CD4-positive, alpha-beta T cell treated with Interferon alpha-2 for 1 hour (primary cell): Measurements from ENCODE around the gene ANKRD13C.
A peak's percentile ranks its signal among the peaks of the same experiment; 100 is the strongest.
"Not testable (repeated sequence)": the region's sequence is repeated elsewhere in the genome, so short reads cannot be mapped to it uniquely, and the experiment has no call there.

Experiments used
- DNase-seq, 2 donors: peaks; one replicate each; pipeline ENCODE4 v3.0.0-alpha.2; 2020 to 2022

Gene ANKRD13C

GRCh38 chr1:70355920-70356319 is 1.4 kb upstream of the ANKRD13C start:
- no peak for DNase-seq

DNA sequence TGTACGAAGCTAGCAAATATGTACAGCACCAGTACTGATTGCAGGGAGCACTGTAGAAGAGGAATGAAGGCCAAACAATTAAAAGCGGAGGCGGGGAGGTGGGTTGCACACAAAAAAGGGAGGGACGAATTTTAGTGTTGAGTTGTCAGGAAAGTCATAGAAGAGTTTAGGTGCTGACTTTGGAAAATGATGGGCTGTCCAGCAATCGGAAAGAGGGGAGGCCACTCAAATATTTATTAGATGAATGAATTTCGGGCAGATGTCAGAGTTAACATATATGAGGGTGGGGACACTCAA is 537 bp upstream of the ANKRD13C start:
- DNase-seq = no peak

GRCh38 chr1:70353601-70354331 is 756 bp downstream of the ANKRD13C start:
- peak in 1 of 2 donors; percentile 29 for DNase-seq

GRCh38 chr1:70353044-70353443 is 1.5 kb downstream of the ANKRD13C start:
- DNase-seq = no peak

DNA sequence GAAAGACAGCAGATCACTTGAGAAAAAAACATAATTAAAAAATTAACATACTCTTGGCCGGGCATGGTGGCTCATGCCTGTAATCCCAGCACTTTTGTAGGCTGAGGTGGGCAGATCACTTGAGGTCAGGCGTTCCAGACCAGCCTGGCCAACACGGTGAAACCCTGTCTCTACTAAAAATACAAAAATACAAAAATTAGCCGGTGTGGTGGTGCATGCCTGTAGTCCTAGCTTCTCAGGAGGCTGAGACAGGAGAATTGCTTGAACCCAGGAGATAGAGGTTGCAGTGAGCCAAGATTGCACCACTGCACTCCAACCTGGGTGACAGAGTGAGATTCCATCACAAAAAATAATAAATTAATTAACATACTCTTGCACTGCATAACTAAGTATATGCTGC is 4.7 kb downstream of the ANKRD13C start:
- not testable (repeated sequence) for DNase-seq

DNA sequence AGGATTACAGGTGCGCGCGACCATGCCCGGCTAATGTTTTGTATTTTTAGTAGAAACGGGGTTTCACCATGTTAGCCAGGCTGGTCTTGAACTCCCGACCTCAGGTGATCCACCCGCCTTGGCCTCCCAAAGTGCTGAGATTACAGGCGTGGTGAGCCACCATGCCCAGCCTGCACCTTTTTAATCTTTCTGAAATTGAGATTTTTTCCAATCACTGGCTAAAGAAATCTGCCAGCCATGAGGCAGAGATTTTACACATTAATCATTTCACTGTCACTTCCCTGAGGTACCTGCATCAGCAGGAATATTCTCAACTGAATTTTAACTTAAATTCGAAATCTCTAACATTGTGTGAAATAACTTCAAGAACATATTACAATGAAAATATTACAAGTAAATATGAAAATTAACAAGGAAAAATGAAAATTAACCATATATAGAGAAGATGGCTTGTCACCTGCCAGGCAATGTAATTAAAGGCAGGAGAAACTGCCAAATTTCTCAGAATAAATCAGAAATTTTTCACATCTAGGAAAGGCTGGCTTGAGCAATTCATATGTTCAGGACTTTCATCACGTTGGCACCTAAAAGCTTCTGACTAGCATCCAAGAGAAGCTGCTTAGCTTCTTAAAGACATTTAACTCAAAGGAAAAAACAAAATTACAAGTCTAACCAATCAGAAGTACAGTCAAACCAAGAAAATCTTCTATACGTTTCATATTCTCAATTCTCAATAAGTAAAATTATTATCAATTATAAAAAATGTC is 5.9 kb downstream of the ANKRD13C start:
- no peak for DNase-seq

DNA sequence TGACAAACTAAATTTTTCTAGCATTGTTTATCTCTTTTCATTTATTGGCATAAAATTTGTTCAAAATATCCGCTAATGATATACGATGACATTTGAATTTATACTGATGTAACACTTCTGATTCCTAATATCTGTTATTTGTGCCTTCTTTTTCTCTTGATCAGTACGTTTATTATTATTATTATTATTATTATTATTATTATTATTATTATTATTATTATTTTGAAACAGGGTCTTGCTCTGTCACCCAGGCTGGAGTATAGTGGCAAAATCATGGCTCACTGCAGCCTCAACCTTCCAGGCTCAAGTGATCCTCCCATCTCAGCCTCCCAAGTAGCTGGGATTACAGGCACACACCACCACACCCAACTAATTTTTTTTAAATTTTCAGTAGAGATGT is 14.9 kb downstream of the ANKRD13C start:
- DNase-seq = not testable (repeated sequence)

GRCh38 chr1:70336050-70336449 is 18.5 kb downstream of the ANKRD13C start:
- no peak for DNase-seq

DNA sequence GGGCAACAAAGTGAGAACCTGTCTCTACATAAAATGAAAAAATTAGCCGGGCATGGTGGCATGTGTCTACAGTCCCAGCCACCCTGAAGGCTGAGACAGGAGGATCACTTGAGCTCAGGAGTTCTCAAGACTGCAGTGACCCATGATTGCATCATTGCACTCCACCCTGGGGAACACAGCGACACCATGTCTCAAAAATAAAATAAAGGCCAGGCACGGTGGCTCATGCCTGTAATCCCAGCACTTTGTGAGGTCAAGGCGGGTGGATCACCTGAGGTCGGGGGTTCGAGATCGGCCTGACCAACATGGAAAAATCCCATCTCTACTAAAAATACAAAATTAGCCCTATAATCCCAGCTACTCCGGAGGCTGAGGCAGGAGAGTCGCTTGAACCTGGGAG is 20.1 kb downstream of the ANKRD13C start:
- DNase-seq = no peak

- no peak for DNase-seq
These were observed 21.3 kb downstream of the ANKRD13C start for GRCh38 chr1:70333245-70333644.

- DNase-seq = no peak
These were observed 22.6 kb downstream of the ANKRD13C start for GRCh38 chr1:70331962-70332361.

DNA sequence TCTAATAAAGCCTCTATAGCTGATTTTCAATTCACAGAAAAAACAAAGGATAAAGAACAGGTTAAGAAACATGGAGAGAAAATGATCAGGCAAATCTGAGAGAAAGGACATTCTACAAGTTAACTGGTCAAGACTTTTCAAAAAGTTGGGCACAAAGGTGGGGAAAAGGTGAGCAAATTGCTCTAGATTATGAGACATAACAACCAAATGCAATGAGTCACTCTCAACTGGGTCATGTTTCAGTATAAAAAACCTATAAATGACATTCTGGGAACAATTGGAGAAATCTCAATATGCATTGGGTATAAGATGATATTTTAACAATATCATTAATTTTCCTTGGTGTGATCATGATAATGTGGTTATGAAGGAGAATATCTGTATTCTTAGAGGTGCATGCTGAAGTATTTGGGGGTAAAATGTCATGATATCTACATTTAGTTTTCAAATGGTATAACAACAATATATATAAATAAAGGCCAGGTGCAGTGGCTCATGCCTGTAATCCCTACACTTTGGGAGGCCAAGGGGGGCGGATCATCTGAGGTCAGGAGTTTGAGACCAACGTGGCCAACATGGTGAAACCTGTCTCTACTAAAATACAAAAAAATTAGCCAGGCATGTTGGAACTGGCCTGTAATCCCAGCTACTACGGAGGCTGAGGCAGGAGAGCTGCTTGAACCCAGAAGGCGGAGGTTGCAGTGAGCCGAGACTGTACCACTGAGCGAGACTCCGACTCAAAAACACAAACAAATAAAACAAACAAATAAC is 27.0 kb downstream of the ANKRD13C start:
- no peak for DNase-seq

GRCh38 chr1:70324683-70325082 is 29.8 kb downstream of the ANKRD13C start:
- DNase-seq = no peak

DNA sequence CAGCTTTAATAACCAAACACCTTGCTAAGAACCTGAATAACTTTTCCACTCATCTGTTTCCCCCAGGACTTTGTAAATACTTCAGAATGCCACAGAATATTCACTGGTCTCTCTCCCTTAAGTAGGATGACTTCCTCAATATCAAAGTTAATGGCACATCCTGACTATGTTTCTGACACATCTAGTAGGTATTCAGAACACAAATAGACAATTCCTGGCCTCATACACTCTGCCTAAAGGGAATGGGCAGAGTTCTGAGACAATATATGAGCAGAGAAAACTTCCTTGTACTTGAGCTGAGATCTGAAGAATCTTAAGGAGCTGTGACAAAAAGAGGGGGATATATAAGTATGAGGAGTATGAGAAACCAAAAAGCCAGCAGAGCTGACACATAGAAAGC is 34.8 kb downstream of the ANKRD13C start:
- DNase-seq = no peak

DNA sequence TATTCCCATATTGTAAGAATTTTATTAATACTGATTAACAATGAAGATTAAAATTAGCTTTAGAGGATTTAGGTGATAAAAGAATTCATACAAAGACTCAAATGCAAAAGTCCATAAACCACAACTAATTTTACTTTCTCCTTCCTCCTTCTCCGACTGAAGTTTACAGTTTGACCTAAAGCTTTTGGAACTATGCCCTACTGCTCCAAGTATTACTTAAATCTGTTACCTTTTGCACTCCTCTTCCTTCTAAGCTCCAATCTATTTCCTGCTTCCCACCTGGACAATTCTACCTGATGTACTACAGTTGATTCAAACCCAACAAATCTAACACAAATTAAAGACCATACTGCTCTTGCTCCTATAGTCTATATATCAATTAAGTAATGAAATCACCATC is 36.3 kb downstream of the ANKRD13C start:
- no peak for DNase-seq

DNA sequence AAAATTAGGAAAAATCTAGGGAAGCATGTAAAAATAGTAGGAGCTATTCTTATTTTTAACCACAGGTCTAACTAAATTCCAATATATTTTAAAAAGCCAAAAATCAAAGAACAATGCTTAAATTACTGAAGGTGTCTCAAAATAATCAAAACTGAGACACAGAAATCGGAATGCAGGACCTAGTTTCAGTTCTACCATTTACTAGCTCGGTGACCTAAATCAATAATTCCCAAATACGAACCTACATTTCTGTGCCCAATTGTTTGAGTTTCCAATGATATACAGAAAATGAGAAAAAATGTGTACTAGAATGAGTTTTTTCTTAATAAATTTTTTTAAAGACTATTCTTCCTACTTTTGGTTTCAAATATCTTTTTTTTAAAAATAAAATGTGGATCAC is 37.4 kb downstream of the ANKRD13C start:
- DNase-seq = no peak

- DNase-seq = no peak
These were observed 38.7 kb downstream of the ANKRD13C start for GRCh38 chr1:70315782-70316181.

DNA sequence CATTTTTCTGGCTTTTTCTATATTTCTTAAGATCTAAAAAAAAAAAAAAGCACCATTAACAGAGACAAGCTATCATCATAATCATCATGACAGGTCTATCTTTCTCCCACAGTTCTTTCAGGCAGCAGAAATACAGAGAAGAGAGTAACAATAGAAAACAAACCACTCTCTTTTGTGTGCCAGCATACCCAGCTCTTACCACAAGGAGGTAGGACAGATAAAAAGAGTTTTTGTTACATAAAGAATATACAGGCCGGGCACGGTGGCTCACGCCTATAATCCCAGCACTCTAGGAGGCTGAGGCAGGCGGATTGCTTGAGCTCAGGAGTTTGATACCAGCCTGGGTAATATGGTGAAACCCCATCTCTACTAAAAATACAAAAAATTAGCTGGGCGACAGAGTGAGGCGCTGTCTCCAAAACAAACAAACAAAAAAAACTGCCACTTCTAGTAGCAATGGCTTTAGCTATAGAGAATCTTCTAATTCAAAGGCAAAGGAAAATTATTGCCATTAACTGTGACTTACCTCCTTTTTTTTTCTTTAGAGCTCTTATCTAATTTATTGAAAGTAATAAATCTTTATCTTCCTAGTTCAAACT is 39.7 kb downstream of the ANKRD13C start:
- DNase-seq = no peak

DNA sequence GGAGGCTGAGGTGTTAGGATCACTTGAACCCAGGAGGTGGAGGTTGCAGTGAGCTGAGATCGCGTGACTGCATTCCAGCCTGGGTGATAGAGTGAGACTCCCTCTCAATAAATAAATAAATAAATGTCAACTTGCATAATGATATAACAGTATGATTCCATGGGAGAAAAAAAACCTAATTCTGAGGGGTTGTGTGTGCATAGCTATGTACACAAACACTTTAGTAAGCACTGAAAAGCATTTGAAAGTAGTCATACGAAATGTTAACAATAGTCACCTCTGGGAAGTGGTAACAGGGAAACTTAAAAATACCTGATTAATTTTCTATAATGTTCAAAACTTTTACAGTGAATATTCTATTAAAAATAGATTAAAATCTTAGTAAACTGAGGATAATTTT is 43.2 kb downstream of the ANKRD13C start:
- DNase-seq = no peak

GRCh38 chr1:70299472-70299871 is 55.0 kb downstream of the ANKRD13C start:
- DNase-seq = no peak

DNA sequence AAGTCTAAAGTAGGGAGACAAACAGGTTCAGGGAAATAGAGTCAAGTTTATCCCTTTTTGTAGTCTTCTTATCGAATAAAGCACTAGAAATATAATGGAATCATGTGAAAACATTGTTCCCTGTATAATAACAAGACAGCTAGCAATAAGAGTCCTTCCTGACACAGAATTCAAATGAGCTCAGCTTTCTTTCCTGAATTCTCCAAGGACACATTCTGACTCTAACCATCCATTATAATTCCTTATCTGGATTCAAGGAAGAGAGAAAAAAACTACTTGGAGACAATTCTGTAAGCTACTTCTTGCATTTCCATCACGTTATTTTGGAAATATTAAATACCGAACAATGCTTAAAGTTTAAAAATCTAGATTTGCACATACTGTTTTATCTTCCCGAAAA is 58.8 kb downstream of the ANKRD13C start:
- no peak for DNase-seq

DNA sequence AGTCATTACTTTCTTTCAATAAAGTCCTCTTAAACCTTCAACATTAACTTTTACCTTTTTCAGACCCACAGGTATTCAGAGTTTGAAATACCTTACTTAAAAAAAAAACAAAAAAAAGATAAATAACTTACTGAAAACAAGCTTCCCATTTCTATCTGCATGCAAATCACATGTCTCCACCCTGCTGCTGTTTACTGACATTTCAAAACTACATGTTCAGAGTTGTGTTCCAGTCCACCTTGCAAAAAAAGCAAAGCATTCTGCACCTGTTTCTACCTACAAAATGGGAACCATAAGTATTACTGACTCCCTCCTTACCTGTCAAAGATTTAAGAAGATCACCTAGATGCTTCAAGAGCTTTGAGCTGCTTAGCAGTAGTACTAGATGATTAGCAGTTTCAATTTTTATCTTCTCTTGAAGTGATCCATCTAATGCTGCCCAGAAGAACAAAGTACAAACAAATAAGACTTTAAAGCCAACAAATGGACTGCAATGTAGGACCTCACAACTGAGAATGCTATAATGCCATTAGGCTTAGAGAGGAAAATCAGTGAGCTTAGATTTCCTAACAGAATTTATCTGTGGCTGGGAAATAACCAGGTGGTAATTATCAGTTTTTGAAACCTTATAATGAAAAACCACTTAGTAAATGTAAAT is 61.2 kb downstream of the ANKRD13C start:
- DNase-seq = no peak

GRCh38 chr1:70290218-70290617 is 64.3 kb downstream of the ANKRD13C start:
- no peak for DNase-seq
